Esophagus (tissue), 2 donors: ENCODE results near the gene LDLRAD4. TPM values are rescaled to one million over a fixed set of nuclear protein-coding genes. Genes with fewer than 3 reads are reported as not detected.

Experiments
- H3K27ac ChIP-seq, 2 donors: one replicate each; pipeline ENCODE4 v1.5.1; 2013; ENCODE audit warnings: low read depth in 2 of 2, mild to moderate bottlenecking in 2 of 2, inconsistent platforms in 1 of 2, low read length in 1 of 2, moderate library complexity in 1 of 2
- H3K27me3 ChIP-seq, 2 donors: one replicate each; pipeline ENCODE4 v1.6.1; 2013; ENCODE audit warnings: low read length in 2 of 2, control low read depth in 1 of 2, mild to moderate bottlenecking in 1 of 2; ENCODE audit not compliant: insufficient read depth in 2 of 2, control insufficient read depth in 1 of 2
- H3K36me3 ChIP-seq, 2 donors: one replicate each; pipeline ENCODE4 v1.6.1; 2013; ENCODE audit warnings: low read length in 1 of 2; ENCODE audit not compliant: control insufficient read depth in 2 of 2, insufficient read depth in 2 of 2
- H3K4me1 ChIP-seq, 2 donors: one replicate each; pipeline ENCODE4 v1.6.1; 2013; ENCODE audit warnings: low read length in 1 of 2; ENCODE audit not compliant: control insufficient read depth in 2 of 2, insufficient read depth in 2 of 2
- H3K4me3 ChIP-seq, 2 donors: one replicate each; pipeline ENCODE4 v1.5.1; 2013; ENCODE audit warnings: low read length in 2 of 2, mild to moderate bottlenecking in 2 of 2, low read depth in 1 of 2, moderate library complexity in 1 of 2
- H3K9me3 ChIP-seq, 2 donors: one replicate each; pipeline ENCODE4 v1.6.1; 2013; ENCODE audit warnings: mild to moderate bottlenecking in 2 of 2, low read depth in 1 of 2, low read length in 1 of 2, moderate library complexity in 1 of 2; ENCODE audit not compliant: control insufficient read depth in 2 of 2, insufficient read depth in 1 of 2
- WGBS, 2 donors: extraction: QIAGEN DNeasy Blood & Tissue Kit; methylation state at CpG; one replicate each; pipeline ENCODE4 v1.1.7; 2013; 5-methylcytosine and 5-hydroxymethylcytosine counted together
- polyA plus RNA-seq, 2 donors: library from polyadenylated mRNA; stranded (reverse); fragments of 200-250 nt; gene quantifications; one replicate each; pipeline ENCODE4 v1.2.3, GENCODE V29; 2013
- donor health status: healthy with polysubstance abuse.
- donor health status: Bipolar disorder and iron deficiency.

LDLRAD4 gene
- polyA plus RNA-seq, 2 donors: 0.79 to 0.99 TPM

- H3K4me3 ChIP-seq: no peak overlapping the region
- 61 to 67% methylated on average over 4 of the region's 4 CpGs for WGBS, 2 donors
- H3K4me1 ChIP-seq: peaks cover 5 to 8% of the 10 kb centered on the region in 2 donors
- H3K27me3 ChIP-seq: no peaks in the 10 kb centered on the region
- H3K36me3 ChIP-seq: no peaks in the 10 kb centered on the region
- no peaks in the 10 kb centered on the region for H3K9me3 ChIP-seq
- peak overlapping the region; percentile 36 to 54 for H3K27ac ChIP-seq
These were observed 4.3 kb downstream of the LDLRAD4 start for GRCh38 chr18:13222856-13223281.

- Histone ChIP-seq H3K4me1 (peaks cover 4 to 5% of the 10 kb centered on the region in 2 donors), H3K36me3 (no peaks in the 10 kb centered on the region), H3K27ac (peak overlapping the region; percentile 36 to 66), H3K9me3 (no peaks in the 10 kb centered on the region), H3K27me3 (no peaks in the 10 kb centered on the region), H3K4me3 (no peak overlapping the region)
- 63 to 65% methylated on average over 13 of the region's 13 CpGs for WGBS, 2 donors
These were observed 5.0 kb downstream of the LDLRAD4 start for GRCh38 chr18:13223311-13224143.

GRCh38 chr18:13225261-13225660 is 6.7 kb downstream of the LDLRAD4 start:
- Histone ChIP-seq H3K36me3 (no peaks in the 10 kb centered on the region), H3K4me3 (no peak overlapping the region), H3K4me1 (peaks cover 4 to 5% of the 10 kb centered on the region in 2 donors), H3K27me3 (no peaks in the 10 kb centered on the region), H3K9me3 (no peaks in the 10 kb centered on the region), H3K27ac (no peak overlapping the region)
- 89 to 92% methylated on average over 5 of the region's 5 CpGs for WGBS, 2 donors

GRCh38 chr18:13226533-13227144 is 8.1 kb downstream of the LDLRAD4 start:
- WGBS, 2 donors: 88 to 92% methylated on average over 5 of the region's 5 CpGs
- no peaks in the 10 kb centered on the region for H3K9me3 ChIP-seq

GRCh38 chr18:13227910-13228309 is 9.3 kb downstream of the LDLRAD4 start:
- Histone ChIP-seq H3K27me3 (no peaks in the 10 kb centered on the region), H3K27ac (no peak overlapping the region), H3K9me3 (no peaks in the 10 kb centered on the region), H3K36me3 (no peaks in the 10 kb centered on the region), H3K4me1 (peaks cover 2 to 7% of the 10 kb centered on the region in 2 donors), H3K4me3 (no peak overlapping the region)
- 96 to 98% methylated on average over 6 of the region's 6 CpGs for WGBS, 2 donors

More at GRCh38 chr18:13226533-13227144, 8.1 kb downstream of the LDLRAD4 start:
- Histone ChIP-seq H3K4me3 (no peak overlapping the region), H3K27me3 (no peaks in the 10 kb centered on the region), H3K27ac (no peak overlapping the region), H3K4me1 (peaks cover 4 to 5% of the 10 kb centered on the region in 2 donors), H3K36me3 (no peaks in the 10 kb centered on the region)

- WGBS, 2 donors: 90 to 91% methylated on average over 13 of the region's 13 CpGs
- H3K4me1 ChIP-seq: peaks cover 2% of the 10 kb centered on the region in 2 donors
These were observed 10.6 kb downstream of the LDLRAD4 start for GRCh38 chr18:13229001-13229671.

GRCh38 chr18:13231151-13231550 is 12.6 kb downstream of the LDLRAD4 start:
- Histone ChIP-seq H3K4me3 (no peak overlapping the region), H3K27me3 (no peaks in the 10 kb centered on the region), H3K27ac (no peak overlapping the region), H3K9me3 (no peaks in the 10 kb centered on the region), H3K36me3 (no peaks in the 10 kb centered on the region), H3K4me1 (peaks cover 2% of the 10 kb centered on the region in 2 donors)
- 92 to 95% methylated on average over 17 of the region's 17 CpGs for WGBS, 2 donors

More at GRCh38 chr18:13229001-13229671, 10.6 kb downstream of the LDLRAD4 start:
- Histone ChIP-seq H3K9me3 (no peaks in the 10 kb centered on the region), H3K27ac (no peak overlapping the region), H3K4me3 (no peak overlapping the region), H3K36me3 (no peaks in the 10 kb centered on the region), H3K27me3 (no peaks in the 10 kb centered on the region)

GRCh38 chr18:13232086-13232917 is 13.7 kb downstream of the LDLRAD4 start:
- no peak overlapping the region for H3K27ac ChIP-seq
- no peak overlapping the region for H3K4me3 ChIP-seq

More at GRCh38 chr18:13232086-13232917, 13.7 kb downstream of the LDLRAD4 start:
- peaks cover 2% of the 10 kb centered on the region in 2 donors for H3K4me1 ChIP-seq
- H3K9me3 ChIP-seq: no peaks in the 10 kb centered on the region
- H3K27me3 ChIP-seq: no peaks in the 10 kb centered on the region
- H3K36me3 ChIP-seq: no peaks in the 10 kb centered on the region
- WGBS, 2 donors: 80 to 88% methylated on average over 36 to 37 of the region's 37 CpGs
